Keratinocyte (primary cell): ENCODE measurements around the gene SCP2. TPM values are rescaled to one million over a fixed set of nuclear protein-coding genes. Genes with fewer than 3 reads are reported as not detected.

Experiments
- DNase-seq: peaks from one replicate; pipeline ENCODE4 v3.0.0-alpha.2; 2011; ENCODE audit warnings: low read depth, missing footprints, low spot score
- FAIRE-seq: peaks from 2 replicates; lab custom pipeline; 2011; peaks lifted over from hg19 to GRCh38; lab: Jason Lieb, UNC
- H2AFZ ChIP-seq: 2 replicates; pipeline ENCODE4 v1.6.0; 2012; ENCODE audit warnings: low read length, control low read depth, inconsistent platforms; ENCODE audit not compliant: control insufficient read depth
- H3K27ac ChIP-seq: 2 replicates; pipeline ENCODE4 v1.5.1; 2011; ENCODE audit warnings: low read length; ENCODE audit not compliant: control insufficient read depth, insufficient read depth
- H3K27me3 ChIP-seq: 3 replicates; pipeline ENCODE4 v1.6.0; 2011; ENCODE audit warnings: low read length; ENCODE audit not compliant: control insufficient read depth, insufficient read depth; ENCODE audit errors: extremely low read depth
- H3K36me3 ChIP-seq, 2 experiments: 2 replicates in 1 of 2; 3 replicates in 1 of 2; pipeline ENCODE4 v1.5.1; 2011; ENCODE audit warnings: low read length in 2 of 2, mild to moderate bottlenecking in 1 of 2; ENCODE audit not compliant: control insufficient read depth in 2 of 2, insufficient read depth in 2 of 2; ENCODE audit errors: extremely low read depth in 1 of 2
- H3K4me1 ChIP-seq: 3 replicates; pipeline ENCODE4 v1.5.1; 2011; ENCODE audit warnings: low read length; ENCODE audit not compliant: control insufficient read depth, insufficient read depth; ENCODE audit errors: extremely low read depth
- H3K4me2 ChIP-seq: 3 replicates; pipeline ENCODE4 v1.6.0; 2011; ENCODE audit warnings: low read depth, low read length; ENCODE audit not compliant: control insufficient read depth, insufficient read depth; ENCODE audit errors: extremely low read depth
- H3K4me3 ChIP-seq, 3 experiments: fragments of 200-600 bp in 1 of 3; sonication (generic) in 1 of 3; 2 replicates in 2 of 3; 3 replicates in 1 of 3; pipeline ENCODE4 v1.5.1; 2011 to 2016; ENCODE audit warnings: low read length in 3 of 3, mild to moderate bottlenecking in 3 of 3, control low read depth in 2 of 3, inconsistent platforms in 1 of 3, low read depth in 1 of 3, mixed read lengths in 1 of 3, mixed run types in 1 of 3, moderate library complexity in 1 of 3; ENCODE audit not compliant: control insufficient read depth in 2 of 3, insufficient read depth in 2 of 3; ENCODE audit errors: extremely low read depth in 1 of 3
- H3K79me2 ChIP-seq: 2 replicates; pipeline ENCODE4 v1.6.0; 2012; ENCODE audit warnings: low read length; ENCODE audit not compliant: control insufficient read depth, insufficient read depth
- H3K9ac ChIP-seq: 3 replicates; pipeline ENCODE4 v1.6.0; 2011; ENCODE audit warnings: low read length; ENCODE audit not compliant: control insufficient read depth, insufficient read depth; ENCODE audit errors: extremely low read depth
- H3K9me1 ChIP-seq: 3 replicates; pipeline ENCODE4 v1.6.0; 2011; ENCODE audit warnings: low read length; ENCODE audit not compliant: control insufficient read depth, insufficient read depth; ENCODE audit errors: extremely low read depth
- H3K9me3 ChIP-seq: 2 replicates; pipeline ENCODE4 v1.5.1; 2012; ENCODE audit warnings: low read depth, low read length; ENCODE audit not compliant: control insufficient read depth
- H4K20me1 ChIP-seq: 3 replicates; pipeline ENCODE4 v1.6.0; 2011; ENCODE audit warnings: low read length; ENCODE audit not compliant: control insufficient read depth, insufficient read depth; ENCODE audit errors: extremely low read depth
- CTCF ChIP-seq, 3 experiments: IDR thresholded peaks in 1 of 3; conservative IDR thresholded peaks in 1 of 3; optimal IDR thresholded peaks in 1 of 3; 2 replicates in 2 of 3; 3 replicates in 1 of 3; pipeline versions ENCODE3 to v1.5.1; 2011; ENCODE audit warnings: low read length in 3 of 3, mild to moderate bottlenecking in 3 of 3, moderate library complexity in 2 of 3, control low read depth in 1 of 3, inconsistent platforms in 1 of 3; ENCODE audit not compliant: insufficient read depth in 2 of 3; ENCODE audit errors: extremely low read depth in 1 of 3
- EZH2 ChIP-seq: IDR thresholded peaks from one replicate; pipeline ENCODE4 v1.6.1; 2012; ENCODE audit warnings: inconsistent platforms, mild to moderate bottlenecking, low read length, moderate library complexity
- dilution Hi-C: fragments of 300-500 bp; cut with MboI; formaldehyde crosslinking; loops from one replicate; pipeline ENCODE4 v1.7.0; 2020; ENCODE audit warnings: low sequenced_read_pairs; ENCODE audit not compliant: extremely low pct_ligation_motif_present
- polyA plus RNA-seq, 5 experiments: library from polyadenylated mRNA; depleted of rRNA in 3 of 5; stranded (reverse) in 3 of 5; stranded (forward) in 1 of 5; unstranded in 1 of 5; fragments of >200 nt; gene quantifications; 1 replicate in 1 of 5; 2 replicates in 3 of 5; 3 replicates in 1 of 5; pipeline versions ENCODE4 v1.2.1 to v1.2.3, GENCODE V29; 2011 to 2012; ENCODE audit warnings: missing spikeins in 2 of 5, low read depth in 1 of 5, low replicate concordance in 1 of 5

Gene SCP2
- polyA plus RNA-seq, 1 donor (not counting 4 experiments of a cell fraction or from before 2014, with no cell fraction given), result 116 TPM

GRCh38 chr1:53067886-53068285 is 140.8 kb downstream of the SCP2 start:
- no peak overlapping the region for H3K4me2 ChIP-seq
- no peak overlapping the region for H2AFZ ChIP-seq
- H3K4me3 ChIP-seq, result no peak overlapping the region
- no peak for TF ChIP-seq EZH2
- TF ChIP-seq CTCF (optimal IDR thresholded peaks at IDR 0.05 in 1 of 3, IDR thresholded peaks at IDR 0.05 in 1 of 3, conservative IDR thresholded peaks at IDR 0.05 in 1 of 3; ENCODE audit: extremely low read depth in 1 of 3, insufficient read depth in 2 of 3, low read length in 3 of 3), result no peak
- H3K27ac ChIP-seq, result no peak overlapping the region
- H3K9me1 ChIP-seq, result no peaks in the 10 kb centered on the region
- dilution Hi-C loops, result no loop called here
- FAIRE-seq (no peak), DNase-seq (no peak)
- H4K20me1 ChIP-seq, result no peaks in the 10 kb centered on the region
- no peaks in the 10 kb centered on the region for H3K9me3 ChIP-seq
- no peaks in the 10 kb centered on the region for H3K79me2 ChIP-seq
- no peaks in the 10 kb centered on the region for H3K36me3 ChIP-seq
- peaks cover 22% of the 10 kb centered on the region for H3K27me3 ChIP-seq
- H3K4me1 ChIP-seq, result no peaks in the 10 kb centered on the region
- no peak overlapping the region for H3K9ac ChIP-seq

GRCh38 chr1:53068314-53069099 is 141.4 kb downstream of the SCP2 start:
- Histone ChIP-seq H3K9me1 (no peaks in the 10 kb centered on the region), H3K4me2 (no peak overlapping the region), H3K4me1 (no peaks in the 10 kb centered on the region), H3K9me3 (no peaks in the 10 kb centered on the region), H2AFZ (no peak overlapping the region), H3K27ac (no peak overlapping the region), H3K27me3 (peaks cover 15% of the 10 kb centered on the region), H3K4me3 (no peak overlapping the region), H4K20me1 (no peaks in the 10 kb centered on the region), H3K36me3 (no peaks in the 10 kb centered on the region), H3K9ac (no peak overlapping the region), H3K79me2 (no peaks in the 10 kb centered on the region)
- no peak for DNase-seq
- dilution Hi-C loops, result no loop called here
- no peak for FAIRE-seq
- no peak for TF ChIP-seq EZH2
- no peak for TF ChIP-seq CTCF (optimal IDR thresholded peaks at IDR 0.05 in 1 of 3, IDR thresholded peaks at IDR 0.05 in 1 of 3, conservative IDR thresholded peaks at IDR 0.05 in 1 of 3; ENCODE audit: extremely low read depth in 1 of 3, insufficient read depth in 2 of 3, low read length in 3 of 3)
